Upper lobe of left lung (tissue), 4 donors: ENCODE results near the gene OR4D1.

Experiments
- EP300 ChIP-seq, 4 donors: sonication (generic); formaldehyde crosslinking; IDR thresholded peaks; one replicate each; pipeline ENCODE4 v1.5.1; 2017; ENCODE audit warnings: antibody characterized with exemption in 4 of 4, control low read depth in 2 of 4
- POLR2AphosphoS5 ChIP-seq, 2 donors: sonication (generic); formaldehyde crosslinking; IDR thresholded peaks; one replicate each; pipeline ENCODE4 v1.5.1; 2017; ENCODE audit warnings: antibody characterized with exemption in 2 of 2
- TF ChIP-seq, protein P1 (sequence below), 6 experiments: fragments of 450-650 bp in 4 of 6; fragments of 200-600 bp in 2 of 6; sonication (generic) in 2 of 6; IDR thresholded peaks; one replicate each; pipeline ENCODE4 v1.5.1; 2016 to 2019; ENCODE audit warnings: antibody characterized with exemption in 6 of 6

GRCh38 chr17:58183514-58183913 lies 35.3 kb downstream of the OR4D1 start:
- TF ChIP-seq, protein P1, sequence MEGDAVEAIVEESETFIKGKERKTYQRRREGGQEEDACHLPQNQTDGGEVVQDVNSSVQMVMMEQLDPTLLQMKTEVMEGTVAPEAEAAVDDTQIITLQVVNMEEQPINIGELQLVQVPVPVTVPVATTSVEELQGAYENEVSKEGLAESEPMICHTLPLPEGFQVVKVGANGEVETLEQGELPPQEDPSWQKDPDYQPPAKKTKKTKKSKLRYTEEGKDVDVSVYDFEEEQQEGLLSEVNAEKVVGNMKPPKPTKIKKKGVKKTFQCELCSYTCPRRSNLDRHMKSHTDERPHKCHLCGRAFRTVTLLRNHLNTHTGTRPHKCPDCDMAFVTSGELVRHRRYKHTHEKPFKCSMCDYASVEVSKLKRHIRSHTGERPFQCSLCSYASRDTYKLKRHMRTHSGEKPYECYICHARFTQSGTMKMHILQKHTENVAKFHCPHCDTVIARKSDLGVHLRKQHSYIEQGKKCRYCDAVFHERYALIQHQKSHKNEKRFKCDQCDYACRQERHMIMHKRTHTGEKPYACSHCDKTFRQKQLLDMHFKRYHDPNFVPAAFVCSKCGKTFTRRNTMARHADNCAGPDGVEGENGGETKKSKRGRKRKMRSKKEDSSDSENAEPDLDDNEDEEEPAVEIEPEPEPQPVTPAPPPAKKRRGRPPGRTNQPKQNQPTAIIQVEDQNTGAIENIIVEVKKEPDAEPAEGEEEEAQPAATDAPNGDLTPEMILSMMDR (IDR thresholded peaks at IDR 0.05): no peak
- no peak for TF ChIP-seq POLR2AphosphoS5 (IDR thresholded peaks at IDR 0.05)
- TF ChIP-seq EP300 (IDR thresholded peaks at IDR 0.05): no peak
